ENCODE results near the gene TUBGCP3. TPM values are rescaled to one million over a fixed set of nuclear protein-coding genes. Genes with fewer than 3 reads are reported as not detected.

TUBGCP3 gene
- total RNA-seq, 1 experiment from 2014 or later, result 51.4 TPM

- TF ChIP-seq POLR2AphosphoS5 (IDR thresholded peaks at IDR 0.05; ENCODE audit: low read depth, low read length), result no peak
- no peak for TF ChIP-seq ZFX (IDR thresholded peaks at IDR 0.05)
These were observed 78.8 kb downstream of the TUBGCP3 start (continued) for GRCh38 chr13:112509190-112509589.

GRCh38 chr13:112506046-112506445 is 81.9 kb downstream of the TUBGCP3 start:
- Histone ChIP-seq H3K9me3 (ENCODE audit: control insufficient read depth in 1 of 2, insufficient read depth in 1 of 2, low read depth in 1 of 2, low read length in 2 of 2) (no peaks in the 10 kb centered on the region), H4K20me1 (ENCODE audit: insufficient read depth) (no peaks in the 10 kb centered on the region), H2AFZ (ENCODE audit: low read depth, low read length, poor library complexity, severe bottlenecking) (no peak overlapping the region), H3K27me3 (ENCODE audit: insufficient read depth, low read length) (no peaks in the 10 kb centered on the region), H3K4me2 (ENCODE audit: low read length) (no peak overlapping the region), H3K79me2 (ENCODE audit: insufficient read depth, low read length) (no peaks in the 10 kb centered on the region; the same call in 1 of the 2 replicates), H3K4me1 (ENCODE audit: control insufficient read depth in 1 of 2, insufficient read depth in 2 of 2, low read length in 2 of 2) (no peaks in the 10 kb centered on the region), H3K27ac (ENCODE audit: low read depth, low read length) (no peak overlapping the region), H3K9ac (ENCODE audit: low read length) (no peak overlapping the region), H3K9me2 (ENCODE audit: insufficient read depth) (no peaks in the 10 kb centered on the region), H3K36me3 (ENCODE audit: control insufficient read depth in 1 of 2, insufficient read depth in 2 of 2, low read length in 2 of 2) (peaks cover 14 to 16% of the 10 kb centered on the region in 2 experiments; a peak in 2 of 4 replicates), H3K4me3 (replicated peaks in 1 of 2; ENCODE audit: low read depth in 1 of 2, low read length in 2 of 2) (no peak overlapping the region)
- no peak for ATAC-seq
- TF ChIP-seq ZNF274 (IDR thresholded peaks at IDR 0.05; ENCODE audit: low read depth, low read length), result no peak
- no TSS peak for BruUV-seq (replicated peaks)
- intact Hi-C loops (cut with micrococcal nuclease), result no loop called here
- ChIA-PET POLR2A (no interaction called here), CTCF (no interaction called here), RAD21 (ENCODE audit: low non-redundant PET in 1 of 2, low total read pairs in 2 of 2, uncharacterized antibody in 2 of 2, unreplicated experiment in 2 of 2) (no interaction called here)
- no peak for DNase-seq (ENCODE audit: low read depth, low spot score)

GRCh38 chr13:112496166-112496565 is 91.8 kb downstream of the TUBGCP3 start:
- H3K36me3 ChIP-seq (ENCODE audit: control insufficient read depth in 1 of 2, insufficient read depth in 2 of 2, low read length in 2 of 2), result peaks cover 16 to 18% of the 10 kb centered on the region in 2 experiments; a peak in 2 of 4 replicates
- no peak overlapping the region for H2AFZ ChIP-seq (ENCODE audit: low read depth, low read length, poor library complexity, severe bottlenecking)
- H3K4me1 ChIP-seq (ENCODE audit: control insufficient read depth in 1 of 2, insufficient read depth in 2 of 2, low read length in 2 of 2), result no peaks in the 10 kb centered on the region
- intact Hi-C loops (cut with micrococcal nuclease), result no loop called here
- no peaks in the 10 kb centered on the region for H3K27me3 ChIP-seq (ENCODE audit: insufficient read depth, low read length)
- no peak for DNase-seq (ENCODE audit: low read depth, low spot score)
- no peak overlapping the region for H3K4me3 ChIP-seq (replicated peaks in 1 of 2; ENCODE audit: low read depth in 1 of 2, low read length in 2 of 2)
- CTCF ChIA-PET, result no interaction called here
- RAD21 ChIA-PET (ENCODE audit: low non-redundant PET in 1 of 2, low total read pairs in 2 of 2, uncharacterized antibody in 2 of 2, unreplicated experiment in 2 of 2), result no interaction called here
- H3K79me2 ChIP-seq (ENCODE audit: insufficient read depth, low read length), result no peaks in the 10 kb centered on the region
- no peaks in the 10 kb centered on the region for H3K9me2 ChIP-seq (ENCODE audit: insufficient read depth)
- H3K9ac ChIP-seq (ENCODE audit: low read length), result no peak overlapping the region
- no peak overlapping the region for H3K4me2 ChIP-seq (ENCODE audit: low read length)
- BruUV-seq (replicated peaks), result no TSS peak
- H3K27ac ChIP-seq (ENCODE audit: low read depth, low read length), result no peak overlapping the region
- TF ChIP-seq CBX3 (IDR thresholded peaks at IDR 0.05; ENCODE audit: low read depth), result no peak
- TF ChIP-seq SRF (IDR thresholded peaks at IDR 0.05; ENCODE audit: low read depth), result no peak
- TF ChIP-seq EZH2 (IDR thresholded peaks at IDR 0.05), result no peak
- no peak for TF ChIP-seq ELF1 (IDR thresholded peaks at IDR 0.05; ENCODE audit: borderline replicate concordance, low read depth)
- no peak for TF ChIP-seq CTCF (IDR thresholded peaks at IDR 0.05 in 2 of 3, conservative IDR thresholded peaks at IDR 0.05 in 1 of 3; ENCODE audit: borderline replicate concordance in 1 of 3, insufficient read depth in 1 of 3, low read depth in 2 of 3, low read length in 2 of 3)
- no peak for TF ChIP-seq ZBTB33 (IDR thresholded peaks at IDR 0.05; ENCODE audit: extremely low read depth, insufficient replicate concordance, low read length)
- TF ChIP-seq JUND (IDR thresholded peaks at IDR 0.05), result no peak
- no peak for TF ChIP-seq POLR2A (IDR thresholded peaks at IDR 0.05; ENCODE audit: borderline replicate concordance, extremely low read depth, insufficient read depth, insufficient read length)
- POLR2A ChIA-PET, result no interaction called here
- no peak for ATAC-seq
- no peaks in the 10 kb centered on the region for H4K20me1 ChIP-seq (ENCODE audit: insufficient read depth)
- H3K9me3 ChIP-seq (ENCODE audit: control insufficient read depth in 1 of 2, insufficient read depth in 1 of 2, low read depth in 1 of 2, low read length in 2 of 2), result no peaks in the 10 kb centered on the region

All from HCT116 (cell line).